OCI-LY1 (cell line): ENCODE results near the gene GNRHR.

ENCODE experiments used
- H2AFZ ChIP-seq: fragments of 200-600 bp; sonication (generic), shearing (Covaris generic); 2 replicates; pipeline ENCODE4 v1.6.0; 2014; ENCODE audit warnings: antibody characterized with exemption, mild to moderate bottlenecking, low read length
- H3F3A ChIP-seq: fragments of 200-600 bp; sonication (generic), shearing (Covaris generic); 2 replicates; pipeline ENCODE4 v1.6.0; 2014; ENCODE audit warnings: mild to moderate bottlenecking, antibody characterized with exemption, low read length, moderate library complexity; ENCODE audit not compliant: insufficient read depth
- H3K27ac ChIP-seq: fragments of 200-600 bp; sonication (generic); 2 replicates; pipeline ENCODE4 v1.5.1; 2014; ENCODE audit warnings: low read length, mixed run types, mild to moderate bottlenecking, low read depth; ENCODE audit not compliant: poor library complexity, severe bottlenecking
- H3K27me3 ChIP-seq: fragments of 200-600 bp; sonication (generic); 2 replicates; pipeline ENCODE4 v1.6.0; 2014; ENCODE audit warnings: antibody characterized with exemption, mild to moderate bottlenecking, low read length, moderate library complexity; ENCODE audit not compliant: insufficient read depth
- H3K36me3 ChIP-seq: fragments of 200-600 bp; sonication (generic); 2 replicates; pipeline ENCODE4 v1.6.1; 2014; ENCODE audit warnings: mild to moderate bottlenecking, antibody characterized with exemption, low read length, moderate library complexity, mixed read lengths; ENCODE audit not compliant: insufficient read depth
- H3K4me1 ChIP-seq: fragments of 200-600 bp; sonication (generic); 2 replicates; pipeline ENCODE4 v1.5.1; 2014; ENCODE audit warnings: mild to moderate bottlenecking, low read length, moderate library complexity; ENCODE audit not compliant: insufficient read depth, severe bottlenecking
- H3K4me2 ChIP-seq: fragments of 200-600 bp; sonication (generic), shearing (Covaris generic); 2 replicates; pipeline ENCODE4 v1.6.1; 2014; ENCODE audit warnings: low read length
- H3K4me3 ChIP-seq: fragments of 200-600 bp; sonication (generic); 2 replicates; pipeline ENCODE4 v1.5.1; 2014; ENCODE audit warnings: low read length, low read depth, mild to moderate bottlenecking, mixed read lengths; ENCODE audit not compliant: poor library complexity, severe bottlenecking
- H3K79me2 ChIP-seq: fragments of 200-600 bp; shearing (Covaris generic); 2 replicates; pipeline ENCODE4 v1.6.1; 2016; ENCODE audit warnings: mixed run types, low read length, mixed read lengths; ENCODE audit not compliant: insufficient read depth
- H3K9ac ChIP-seq: fragments of 200-600 bp; sonication (generic), shearing (Covaris generic); 2 replicates; pipeline ENCODE4 v1.6.1; 2014; ENCODE audit warnings: mild to moderate bottlenecking, low read length, mixed read lengths
- H3K9me2 ChIP-seq: fragments of 200-600 bp; sonication (generic), shearing (Covaris generic); 2 replicates; pipeline ENCODE4 v1.6.1; 2014; ENCODE audit warnings: low read depth, mild to moderate bottlenecking, low read length, mixed read lengths
- H3K9me3 ChIP-seq: fragments of 200-600 bp; shearing (Covaris generic); 2 replicates; pipeline ENCODE4 v1.6.1; 2014; ENCODE audit warnings: low read length, mixed read lengths
- H4K20me1 ChIP-seq: fragments of 200-600 bp; sonication (generic), shearing (Covaris generic); 2 replicates; pipeline ENCODE4 v1.6.0; 2016; ENCODE audit warnings: mild to moderate bottlenecking, low read length; ENCODE audit not compliant: insufficient read depth
- EZH2 ChIP-seq: fragments of 200-600 bp; sonication (generic), shearing (Covaris generic); IDR thresholded peaks from 2 replicates; pipeline ENCODE4 v1.8.0; 2017; ENCODE audit warnings: borderline replicate concordance, mixed run types, mild to moderate bottlenecking, antibody characterized with exemption, low read length, moderate library complexity, mixed read lengths
- TF ChIP-seq, protein P1 (sequence below): fragments of 200-600 bp; sonication (generic), shearing (Covaris generic); IDR thresholded peaks from 2 replicates; pipeline ENCODE4 v1.5.1; 2017; ENCODE audit warnings: mild to moderate bottlenecking, antibody characterized with exemption, low read length, moderate library complexity, mixed read lengths

GNRHR gene

DNA sequence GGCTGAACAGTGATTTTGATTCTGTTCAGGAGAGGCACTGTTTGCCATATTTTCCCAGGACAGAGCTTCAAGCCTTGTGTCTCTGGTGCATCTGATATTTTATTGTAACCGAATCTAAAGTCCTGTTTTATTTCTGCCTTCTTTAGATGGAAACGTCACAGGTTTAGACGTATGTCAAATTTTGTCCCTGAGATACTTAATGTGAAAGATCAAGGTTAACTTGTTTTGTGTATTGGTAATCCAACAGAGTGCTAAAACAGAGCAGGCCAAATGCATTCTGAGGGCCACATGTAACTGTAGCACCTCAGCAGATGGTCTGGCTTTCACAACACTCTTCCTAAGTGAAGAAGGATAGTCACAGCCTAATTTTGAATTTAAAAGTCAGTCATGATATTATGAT lies at the start of gene GNRHR:
GNRHR (minus strand) TSS at position 101 of the 400 bp plus-strand sequence; CDS start at position 48, 53 bp downstream.
- Histone ChIP-seq H2AFZ (no peak within 1 kb of the TSS), H3K4me2 (no peak within 1 kb of the TSS), H3K9me3 (no peaks in the 10 kb centered on the region), H3K4me3 (no peak within 1 kb of the TSS), H3K27me3 (no peaks in the 10 kb centered on the region), H3F3A (no peaks in the 10 kb centered on the region), H3K9me2 (no peaks in the 10 kb centered on the region), H3K27ac (no peak within 1 kb of the TSS), H3K36me3 (no peaks in the 10 kb centered on the region), H3K9ac (no peak within 1 kb of the TSS), H4K20me1 (no peaks in the 10 kb centered on the region), H3K79me2 (no peaks in the 10 kb centered on the region), H3K4me1 (no peaks in the 10 kb centered on the region)
- TF ChIP-seq, protein P1, sequence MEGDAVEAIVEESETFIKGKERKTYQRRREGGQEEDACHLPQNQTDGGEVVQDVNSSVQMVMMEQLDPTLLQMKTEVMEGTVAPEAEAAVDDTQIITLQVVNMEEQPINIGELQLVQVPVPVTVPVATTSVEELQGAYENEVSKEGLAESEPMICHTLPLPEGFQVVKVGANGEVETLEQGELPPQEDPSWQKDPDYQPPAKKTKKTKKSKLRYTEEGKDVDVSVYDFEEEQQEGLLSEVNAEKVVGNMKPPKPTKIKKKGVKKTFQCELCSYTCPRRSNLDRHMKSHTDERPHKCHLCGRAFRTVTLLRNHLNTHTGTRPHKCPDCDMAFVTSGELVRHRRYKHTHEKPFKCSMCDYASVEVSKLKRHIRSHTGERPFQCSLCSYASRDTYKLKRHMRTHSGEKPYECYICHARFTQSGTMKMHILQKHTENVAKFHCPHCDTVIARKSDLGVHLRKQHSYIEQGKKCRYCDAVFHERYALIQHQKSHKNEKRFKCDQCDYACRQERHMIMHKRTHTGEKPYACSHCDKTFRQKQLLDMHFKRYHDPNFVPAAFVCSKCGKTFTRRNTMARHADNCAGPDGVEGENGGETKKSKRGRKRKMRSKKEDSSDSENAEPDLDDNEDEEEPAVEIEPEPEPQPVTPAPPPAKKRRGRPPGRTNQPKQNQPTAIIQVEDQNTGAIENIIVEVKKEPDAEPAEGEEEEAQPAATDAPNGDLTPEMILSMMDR: no peak
- no peak for TF ChIP-seq EZH2

- Histone ChIP-seq H3K27me3 (no peaks in the 10 kb centered on the region), H3K4me1 (no peaks in the 10 kb centered on the region), H3K9me3 (no peaks in the 10 kb centered on the region), H2AFZ (no peak overlapping the region), H3K4me3 (no peak overlapping the region), H3K9me2 (no peaks in the 10 kb centered on the region), H3K27ac (no peak overlapping the region), H3K36me3 (no peaks in the 10 kb centered on the region), H3K9ac (no peak overlapping the region), H3F3A (no peaks in the 10 kb centered on the region), H4K20me1 (no peaks in the 10 kb centered on the region), H3K79me2 (no peaks in the 10 kb centered on the region), H3K4me2 (no peak overlapping the region)
- TF ChIP-seq, protein P1: no peak
- no peak for TF ChIP-seq EZH2
These were observed 42.6 kb upstream of the GNRHR start for GRCh38 chr4:67796810-67797209.

DNA sequence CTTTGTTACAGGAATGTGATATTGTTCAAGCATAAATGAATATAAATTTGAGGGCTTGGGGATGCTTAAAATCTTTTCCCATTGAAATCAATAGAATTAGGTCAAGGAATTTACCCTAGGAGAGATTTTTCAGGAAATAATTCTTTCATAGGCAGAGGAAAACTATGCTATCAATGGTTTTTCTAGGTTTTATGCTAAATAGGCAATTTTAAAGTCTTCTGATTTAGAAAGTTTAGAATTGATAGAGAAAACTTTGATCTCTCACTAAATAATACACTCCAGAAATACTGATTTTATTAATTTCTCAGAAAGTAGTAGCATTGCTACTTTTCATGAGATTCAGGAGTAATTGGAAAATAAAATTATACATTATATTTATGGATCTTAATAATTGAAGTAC lies 36.5 kb upstream of the GNRHR start:
- Histone ChIP-seq H3F3A (no peaks in the 10 kb centered on the region), H3K27ac (no peak overlapping the region), H3K9me3 (no peaks in the 10 kb centered on the region), H3K9me2 (no peaks in the 10 kb centered on the region), H3K4me1 (no peaks in the 10 kb centered on the region), H2AFZ (no peak overlapping the region), H3K4me2 (no peak overlapping the region), H4K20me1 (no peaks in the 10 kb centered on the region), H3K4me3 (no peak overlapping the region), H3K9ac (no peak overlapping the region), H3K79me2 (no peaks in the 10 kb centered on the region), H3K27me3 (no peaks in the 10 kb centered on the region), H3K36me3 (no peaks in the 10 kb centered on the region)
- no peak for TF ChIP-seq EZH2
- TF ChIP-seq, protein P1: no peak
